GM12873 (cell line): ENCODE measurements around the gene DSEL.

Experiments used
- TF ChIP-seq, protein P1 (sequence below): IDR thresholded peaks from 2 replicates; pipeline ENCODE4 v1.5.1; 2012; ENCODE audit warnings: low read depth, mild to moderate bottlenecking, moderate library complexity, low read length, control low read depth; ENCODE audit not compliant: insufficient read depth; ENCODE audit errors: missing control alignments

Gene DSEL

DNA sequence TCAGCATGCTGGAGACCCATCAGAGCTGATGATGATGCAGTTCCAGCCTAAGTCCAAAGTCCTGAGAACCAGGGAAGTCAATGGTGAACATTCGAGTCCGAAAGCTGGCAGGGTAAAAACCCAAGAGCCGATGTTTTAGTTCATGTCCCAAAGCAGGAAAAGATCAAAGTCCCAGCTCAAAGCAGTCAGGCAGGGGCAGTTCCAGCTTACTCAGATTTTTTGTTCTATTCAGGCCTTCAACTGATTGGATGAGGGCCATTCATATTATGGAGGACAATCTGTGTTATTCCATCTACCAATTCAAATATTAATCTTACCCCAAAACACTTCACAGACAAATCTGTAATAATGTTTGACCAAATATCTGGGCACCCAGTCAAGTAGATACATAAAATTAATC is 38.3 kb downstream of the DSEL start:
- TF ChIP-seq, protein P1, sequence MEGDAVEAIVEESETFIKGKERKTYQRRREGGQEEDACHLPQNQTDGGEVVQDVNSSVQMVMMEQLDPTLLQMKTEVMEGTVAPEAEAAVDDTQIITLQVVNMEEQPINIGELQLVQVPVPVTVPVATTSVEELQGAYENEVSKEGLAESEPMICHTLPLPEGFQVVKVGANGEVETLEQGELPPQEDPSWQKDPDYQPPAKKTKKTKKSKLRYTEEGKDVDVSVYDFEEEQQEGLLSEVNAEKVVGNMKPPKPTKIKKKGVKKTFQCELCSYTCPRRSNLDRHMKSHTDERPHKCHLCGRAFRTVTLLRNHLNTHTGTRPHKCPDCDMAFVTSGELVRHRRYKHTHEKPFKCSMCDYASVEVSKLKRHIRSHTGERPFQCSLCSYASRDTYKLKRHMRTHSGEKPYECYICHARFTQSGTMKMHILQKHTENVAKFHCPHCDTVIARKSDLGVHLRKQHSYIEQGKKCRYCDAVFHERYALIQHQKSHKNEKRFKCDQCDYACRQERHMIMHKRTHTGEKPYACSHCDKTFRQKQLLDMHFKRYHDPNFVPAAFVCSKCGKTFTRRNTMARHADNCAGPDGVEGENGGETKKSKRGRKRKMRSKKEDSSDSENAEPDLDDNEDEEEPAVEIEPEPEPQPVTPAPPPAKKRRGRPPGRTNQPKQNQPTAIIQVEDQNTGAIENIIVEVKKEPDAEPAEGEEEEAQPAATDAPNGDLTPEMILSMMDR = no peak

DNA sequence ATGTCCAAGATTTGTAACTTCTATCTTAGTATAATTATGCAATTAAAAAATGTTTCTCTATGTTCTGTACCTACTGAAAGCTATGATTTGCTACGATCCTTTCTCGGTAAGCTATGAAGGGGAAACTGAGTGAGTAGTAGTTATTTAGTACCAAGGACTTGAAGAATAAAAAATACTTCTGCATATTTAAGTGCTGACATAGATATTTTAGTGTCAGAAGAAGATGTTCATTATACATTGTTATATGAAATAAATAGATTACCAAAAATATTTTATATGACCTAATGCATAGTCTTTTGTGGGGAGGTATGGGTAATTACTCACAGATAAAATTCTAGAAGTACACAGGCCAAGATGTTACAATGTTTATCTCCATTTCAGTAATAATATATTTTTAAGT is 39.0 kb downstream of the DSEL start:
- TF ChIP-seq, protein P1 = no peak

DNA sequence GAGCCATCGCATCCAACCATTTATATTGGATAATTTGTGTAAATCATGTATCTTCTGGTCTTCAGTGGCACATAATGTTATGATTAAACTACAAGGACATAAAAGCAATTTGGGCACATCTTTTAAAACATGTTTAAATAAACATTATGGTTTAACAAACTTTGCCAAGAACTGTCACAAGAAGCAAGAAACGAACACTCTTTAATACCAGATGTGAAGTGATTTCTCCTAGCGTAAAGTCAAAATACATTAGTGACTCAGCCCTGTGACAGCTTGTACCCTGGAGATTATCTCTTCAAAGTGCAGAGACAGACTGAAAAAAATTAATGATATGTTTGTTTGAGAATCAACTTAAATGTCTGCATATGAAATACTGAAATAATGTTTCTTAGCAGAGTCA is 39.9 kb downstream of the DSEL start:
- TF ChIP-seq, protein P1 = no peak

DNA sequence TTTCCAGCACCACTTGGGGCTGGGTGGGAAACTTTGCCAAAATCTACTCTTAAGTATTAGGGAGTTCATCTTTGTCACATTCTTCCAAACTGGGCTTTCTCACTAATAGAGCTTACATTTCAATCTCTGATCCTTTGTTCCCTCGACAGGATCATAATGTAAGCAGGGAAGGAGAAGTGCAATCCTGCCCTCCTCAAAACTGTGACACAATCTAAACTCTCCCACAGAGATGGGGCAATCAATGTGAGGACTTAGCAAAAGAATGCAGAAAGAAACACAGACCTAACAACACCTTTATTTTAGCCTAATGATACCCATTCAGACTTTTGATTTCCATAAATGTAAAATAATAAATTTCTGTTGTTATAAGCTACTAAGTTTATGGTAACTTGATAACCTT is 40.8 kb downstream of the DSEL start:
- TF ChIP-seq, protein P1 = no peak

DNA sequence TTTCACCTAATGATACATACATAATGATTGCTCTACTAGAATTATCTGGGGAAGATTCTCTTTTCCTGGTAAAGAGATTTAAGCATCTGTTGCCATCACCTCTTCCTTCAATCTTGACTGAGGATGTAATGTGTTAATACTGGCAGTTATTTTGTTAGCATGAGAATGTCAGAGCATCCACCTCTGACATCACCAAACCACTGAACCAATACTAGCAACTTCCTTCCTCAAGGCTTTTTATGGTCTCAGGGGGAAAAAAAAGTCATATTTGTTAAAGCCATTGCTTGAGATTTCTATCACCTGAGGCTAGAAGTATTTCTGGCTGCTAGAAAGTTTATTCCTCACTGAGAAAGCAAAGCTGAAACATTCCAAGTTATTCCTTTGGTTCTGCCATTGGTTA is 48.5 kb downstream of the DSEL start:
- TF ChIP-seq, protein P1 = no peak

DNA sequence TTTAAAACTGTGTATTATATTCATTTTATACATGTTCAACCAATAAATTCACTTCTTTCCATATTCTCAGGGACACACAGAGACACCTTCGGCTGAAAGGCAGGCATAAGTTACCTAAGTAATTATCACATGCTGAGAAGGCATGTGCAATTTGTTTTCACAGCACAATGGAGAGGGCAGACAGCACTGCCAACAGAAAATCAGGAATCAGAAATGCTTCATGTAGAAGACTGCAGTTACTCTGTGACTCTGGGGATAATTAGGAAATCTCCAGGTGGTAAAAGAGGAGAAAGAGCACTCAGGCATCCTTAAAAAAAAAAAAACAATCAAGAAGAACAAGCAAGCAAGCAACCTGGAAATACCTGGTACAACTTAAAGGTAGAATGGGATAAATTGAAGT is 49.3 kb downstream of the DSEL start:
- TF ChIP-seq, protein P1 = no peak

DNA sequence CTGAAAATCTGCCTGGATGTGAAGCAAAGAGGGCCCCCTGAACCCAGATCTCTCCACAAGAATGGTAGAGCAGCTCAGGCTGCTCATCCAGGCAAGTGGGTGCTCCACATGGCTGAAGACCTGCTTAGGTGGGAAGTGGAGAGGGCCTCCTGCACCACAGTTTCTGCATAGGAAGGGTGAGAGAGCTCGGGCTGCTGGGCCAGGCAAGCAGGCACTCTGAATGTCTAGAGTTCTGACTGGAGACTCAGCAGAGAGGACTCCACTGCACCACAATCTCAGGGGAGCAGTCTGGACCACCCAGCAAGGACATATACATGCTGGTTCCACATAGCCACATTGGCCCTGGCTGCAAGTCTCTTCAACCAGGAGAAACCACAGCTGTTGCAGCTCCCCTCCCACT is 52.0 kb downstream of the DSEL start:
- TF ChIP-seq, protein P1 = no peak
